ENCODE measurements around the gene FMN1.

DNA sequence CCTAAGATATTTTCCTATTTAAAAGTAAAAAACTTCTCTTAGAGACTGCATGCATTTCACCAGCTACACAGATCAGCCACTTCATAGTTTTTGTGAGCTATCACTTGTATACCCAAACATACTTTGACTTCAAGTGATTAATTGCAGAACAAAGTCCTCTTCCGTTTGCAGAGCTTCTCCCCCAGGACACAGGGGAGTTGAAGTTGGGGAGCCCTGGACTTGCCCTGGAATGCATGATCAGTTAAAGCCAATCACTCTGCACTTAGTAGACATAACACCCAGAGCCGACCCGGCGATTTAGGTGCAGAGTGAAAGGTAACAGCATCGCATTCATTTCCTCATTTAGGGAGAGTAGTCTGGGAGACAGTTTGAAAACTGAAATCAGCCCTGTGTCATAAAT, 406.6 kb downstream of the FMN1 start:
- TF ChIP-seq, protein P1, sequence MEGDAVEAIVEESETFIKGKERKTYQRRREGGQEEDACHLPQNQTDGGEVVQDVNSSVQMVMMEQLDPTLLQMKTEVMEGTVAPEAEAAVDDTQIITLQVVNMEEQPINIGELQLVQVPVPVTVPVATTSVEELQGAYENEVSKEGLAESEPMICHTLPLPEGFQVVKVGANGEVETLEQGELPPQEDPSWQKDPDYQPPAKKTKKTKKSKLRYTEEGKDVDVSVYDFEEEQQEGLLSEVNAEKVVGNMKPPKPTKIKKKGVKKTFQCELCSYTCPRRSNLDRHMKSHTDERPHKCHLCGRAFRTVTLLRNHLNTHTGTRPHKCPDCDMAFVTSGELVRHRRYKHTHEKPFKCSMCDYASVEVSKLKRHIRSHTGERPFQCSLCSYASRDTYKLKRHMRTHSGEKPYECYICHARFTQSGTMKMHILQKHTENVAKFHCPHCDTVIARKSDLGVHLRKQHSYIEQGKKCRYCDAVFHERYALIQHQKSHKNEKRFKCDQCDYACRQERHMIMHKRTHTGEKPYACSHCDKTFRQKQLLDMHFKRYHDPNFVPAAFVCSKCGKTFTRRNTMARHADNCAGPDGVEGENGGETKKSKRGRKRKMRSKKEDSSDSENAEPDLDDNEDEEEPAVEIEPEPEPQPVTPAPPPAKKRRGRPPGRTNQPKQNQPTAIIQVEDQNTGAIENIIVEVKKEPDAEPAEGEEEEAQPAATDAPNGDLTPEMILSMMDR (conservative IDR thresholded peaks at IDR 0.05; ENCODE audit: low read depth, low read length) = no peak
- TF ChIP-seq EZH2 (IDR thresholded peaks at IDR 0.05; ENCODE audit: borderline replicate concordance, low read depth, low read length, poor library complexity, severe bottlenecking) = no peak

Measured in A673 (cell line).